COLO668 (cell line): ENCODE data around the gene TMEM120B.

ENCODE experiments used
- DNase-seq: peaks from one replicate; lab custom pipeline; 2025; ENCODE audit not compliant: unreplicated experiment; lab: John Stamatoyannopoulos, UW

TMEM120B gene

GRCh38 chr12:121770388-121770787, 57.8 kb downstream of the TMEM120B start:
- no peak for DNase-seq

GRCh38 chr12:121770813-121771625, 58.5 kb downstream of the TMEM120B start:
- DNase-seq: no peak

GRCh38 chr12:121773011-121773777, 60.6 kb downstream of the TMEM120B start:
- DNase-seq: peak; percentile 77

GRCh38 chr12:121774968-121775474, 62.5 kb downstream of the TMEM120B start:
- DNase-seq: no peak

GRCh38 chr12:121775501-121775900, 62.9 kb downstream of the TMEM120B start:
- no peak for DNase-seq

- peak; percentile 84 for DNase-seq
Measured at GRCh38 chr12:121776190-121777098, 63.9 kb downstream of the TMEM120B start.

- DNase-seq: no peak
Measured at GRCh38 chr12:121778567-121779421, 66.2 kb downstream of the TMEM120B start.

GRCh38 chr12:121779422-121779895, 66.9 kb downstream of the TMEM120B start:
- no peak for DNase-seq

GRCh38 chr12:121780429-121780828, 67.9 kb downstream of the TMEM120B start:
- no peak for DNase-seq

- no peak for DNase-seq
Measured at GRCh38 chr12:121781484-121781997, 69.0 kb downstream of the TMEM120B start.

GRCh38 chr12:121781998-121782979, 69.7 kb downstream of the TMEM120B start:
- no peak for DNase-seq

GRCh38 chr12:121783766-121784165, 71.2 kb downstream of the TMEM120B start:
- no peak for DNase-seq

- DNase-seq: no peak
Measured at GRCh38 chr12:121784460-121784859, 71.9 kb downstream of the TMEM120B start.

GRCh38 chr12:121786440-121786825, 73.9 kb downstream of the TMEM120B start:
- DNase-seq: no peak

GRCh38 chr12:121787063-121788025, 74.8 kb downstream of the TMEM120B start:
- DNase-seq: no peak

GRCh38 chr12:121788176-121788818, 75.7 kb downstream of the TMEM120B start:
- DNase-seq: no peak

GRCh38 chr12:121789233-121789781, 76.8 kb downstream of the TMEM120B start:
- DNase-seq: no peak
